HG02852 (cell line): Measurements from ENCODE around the gene LRRC3.

Experiments
- ATAC-seq: cut with Tn5 transposase; IDR thresholded peaks from one replicate; pipeline ENCODE4 v1.9.1; 2021; ENCODE audit warnings: mild to moderate bottlenecking, moderate library complexity; ENCODE audit not compliant: unreplicated experiment

LRRC3 gene

GRCh38 chr21:44456214-44456914 is 1.1 kb downstream of the LRRC3 start:
- no peak for ATAC-seq

- ATAC-seq, result no peak
These were observed 1.8 kb downstream of the LRRC3 start for GRCh38 chr21:44456915-44457736.

GRCh38 chr21:44458971-44459711 is 3.8 kb downstream of the LRRC3 start:
- no peak for ATAC-seq

- no peak for ATAC-seq
These were observed 4.6 kb downstream of the LRRC3 start for GRCh38 chr21:44459712-44460440.

GRCh38 chr21:44460441-44460755 is 5.1 kb downstream of the LRRC3 start:
- no peak for ATAC-seq

DNA sequence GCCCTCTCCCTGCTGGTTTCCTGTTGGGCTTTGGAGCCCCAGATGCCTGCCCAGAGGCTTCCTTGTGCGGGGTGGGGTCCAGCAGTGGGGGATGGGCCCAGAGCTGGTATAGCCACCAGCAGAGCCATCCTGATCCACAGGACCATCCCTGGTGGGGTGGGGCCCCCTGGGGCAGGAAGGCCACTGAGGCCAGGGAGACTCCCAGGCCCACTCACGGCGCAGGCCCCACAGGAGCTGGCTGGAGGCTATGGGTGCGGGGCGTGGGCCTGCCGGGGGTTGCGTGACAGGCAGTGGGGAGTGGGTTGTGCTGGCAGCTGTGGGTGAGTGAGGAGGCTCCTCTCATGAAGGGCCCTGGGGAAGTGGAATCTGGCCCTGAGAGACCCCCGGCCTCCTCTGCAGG is 5.7 kb downstream of the LRRC3 start:
- no peak for ATAC-seq

GRCh38 chr21:44461464-44462001 is 6.2 kb downstream of the LRRC3 start:
- no peak for ATAC-seq

GRCh38 chr21:44462086-44462833 is 7.0 kb downstream of the LRRC3 start:
- ATAC-seq, result no peak

GRCh38 chr21:44462834-44463200 is 7.5 kb downstream of the LRRC3 start:
- no peak for ATAC-seq

DNA sequence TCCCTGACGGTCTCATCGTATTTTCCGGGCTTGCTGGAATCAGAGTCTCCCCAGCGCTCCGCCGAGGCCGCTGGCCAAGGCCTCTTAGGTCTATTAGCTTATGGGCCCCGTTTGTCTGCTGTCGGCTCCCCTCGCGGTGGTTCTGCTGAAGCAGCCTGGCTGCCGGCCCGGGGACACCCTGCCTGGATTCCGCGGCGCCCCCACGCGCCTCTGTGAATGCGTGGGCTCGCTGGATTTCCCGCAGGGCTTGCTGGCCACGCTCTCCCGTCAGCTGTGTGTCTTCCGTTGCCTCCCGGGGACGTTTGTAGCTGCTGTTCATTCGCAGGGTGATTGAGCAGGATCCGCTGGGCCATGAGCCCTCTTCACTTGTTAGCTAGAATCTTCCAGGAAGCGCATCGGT is 8.4 kb downstream of the LRRC3 start:
- no peak for ATAC-seq

DNA sequence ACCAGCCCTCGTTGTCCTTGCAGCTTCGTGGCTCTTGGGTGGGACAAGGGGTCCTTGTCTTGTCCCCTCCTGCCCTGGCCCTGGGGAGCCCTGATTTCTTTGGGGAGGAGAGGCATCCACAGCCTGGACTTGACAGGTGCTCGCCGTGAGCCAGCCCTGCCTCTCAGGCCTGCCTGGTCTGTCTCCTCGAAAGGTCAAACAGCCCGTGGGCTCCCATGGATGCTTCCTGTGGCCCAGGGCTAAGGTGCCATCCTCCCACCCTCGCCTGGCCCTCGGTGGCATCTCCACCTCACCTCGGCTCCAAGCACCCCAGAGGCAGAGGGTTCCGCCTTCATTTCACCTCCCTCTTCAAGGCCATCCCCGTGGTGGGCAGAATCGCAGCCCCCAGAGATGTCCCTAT is 9.0 kb downstream of the LRRC3 start:
- ATAC-seq, result no peak

- no peak for ATAC-seq
These were observed 11.1 kb downstream of the LRRC3 start for GRCh38 chr21:44466351-44466954.

DNA sequence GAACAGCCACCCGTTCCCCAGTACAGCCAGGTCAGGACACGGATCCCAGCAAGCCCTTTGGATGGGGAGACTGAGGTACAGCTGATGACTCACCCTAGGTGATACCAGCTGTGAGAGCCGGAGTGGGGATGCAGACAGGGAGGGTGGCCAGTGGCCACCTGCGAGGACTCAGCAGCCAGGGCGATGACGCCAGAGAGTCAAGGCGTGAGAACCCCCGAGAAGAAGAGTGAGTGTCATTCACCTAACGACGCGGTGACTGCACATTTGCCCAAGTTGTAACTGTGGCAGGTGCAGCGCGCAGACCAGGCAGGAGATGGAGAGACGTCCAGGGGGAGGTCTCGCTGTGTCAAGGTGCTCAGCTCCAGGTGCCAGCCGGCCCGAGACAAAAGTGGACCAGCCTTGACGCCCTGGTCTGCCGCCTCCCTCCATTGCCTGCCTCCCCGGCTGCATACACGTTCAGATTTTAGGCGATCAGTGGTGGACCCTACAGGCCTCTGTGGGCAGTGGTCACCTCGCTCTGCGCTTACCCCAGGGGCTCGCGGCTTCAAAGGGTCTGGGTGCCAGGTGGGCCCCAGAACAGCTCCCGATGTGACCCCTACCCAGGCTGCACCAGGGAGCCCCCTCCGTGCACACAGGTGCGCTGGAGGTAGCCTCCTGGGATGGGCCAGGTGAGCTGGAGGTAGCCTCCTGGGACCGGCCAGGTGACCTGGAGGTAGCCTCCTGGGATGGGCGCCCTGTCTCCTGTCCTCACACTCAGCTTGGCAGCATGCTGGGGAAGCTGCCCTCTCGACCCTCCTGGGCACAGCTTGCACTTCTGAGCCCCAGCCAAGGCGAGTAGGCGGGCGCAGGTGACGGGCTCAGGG is 11.9 kb downstream of the LRRC3 start:
- ATAC-seq, result no peak

DNA sequence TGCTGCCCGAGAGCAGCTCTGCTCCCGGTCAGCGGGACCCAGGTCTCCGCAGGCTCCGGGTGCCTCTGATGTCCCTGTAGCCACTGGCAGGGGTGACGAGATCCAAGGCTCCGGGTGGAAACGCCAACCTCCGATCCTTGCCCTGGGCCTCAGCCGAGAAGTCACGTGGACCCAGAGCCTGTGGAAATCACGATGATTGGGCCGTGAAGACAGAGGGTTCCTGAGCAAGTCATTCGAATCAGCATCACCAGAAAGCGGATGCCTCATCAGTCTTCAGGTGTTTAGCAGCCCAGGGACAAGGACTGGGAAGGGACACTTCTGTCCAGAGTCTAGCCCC is 12.5 kb downstream of the LRRC3 start:
- no peak for ATAC-seq

- ATAC-seq, result no peak
These were observed 16.0 kb downstream of the LRRC3 start for GRCh38 chr21:44471341-44471740.

DNA sequence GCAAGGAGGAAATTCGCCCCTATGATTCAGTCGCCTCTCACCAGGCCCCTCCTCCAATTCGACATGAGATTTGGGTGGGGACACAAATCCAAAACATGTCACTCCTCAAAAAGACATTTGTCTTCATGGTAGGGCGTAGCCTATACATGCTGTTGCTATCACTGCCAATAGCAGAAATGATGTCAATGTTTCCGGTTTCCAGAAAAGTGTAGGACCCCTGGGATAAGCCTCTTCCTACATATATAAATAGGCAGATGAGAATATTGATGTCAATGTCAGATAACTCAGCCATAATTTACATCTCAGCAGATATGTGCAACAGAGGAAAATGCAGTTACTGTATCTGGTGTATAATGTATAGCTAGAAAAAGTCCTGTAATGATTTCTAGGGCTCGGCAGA is 16.7 kb downstream of the LRRC3 start:
- no peak for ATAC-seq

GRCh38 chr21:44473915-44474555 is 18.7 kb downstream of the LRRC3 start:
- ATAC-seq, result no peak

- no peak for ATAC-seq
These were observed 20.0 kb downstream of the LRRC3 start for GRCh38 chr21:44475266-44475845.
